HT-29 (cell line): ENCODE measurements around the gene DIAPH2. TPM values are rescaled to one million over a fixed set of nuclear protein-coding genes. Genes with fewer than 3 reads are reported as not detected.
"Not testable (repeated sequence)": the region's sequence is repeated elsewhere in the genome, so short reads cannot be mapped to it uniquely, and the experiment has no call there.

Source experiments
- DNase-seq: peaks from one replicate; pipeline ENCODE4 v3.0.0-alpha.2; 2015; ENCODE audit warnings: low spot score
- total RNA-seq: library from RNA; depleted of rRNA; stranded (reverse); fragments of >200 nt; shearing (Covaris generic); gene quantifications from 2 replicates; pipeline ENCODE4 v1.2.3, GENCODE V29; 2014

DIAPH2 gene
- total RNA-seq, 1 experiment from 2014 or later: 8.0 TPM

GRCh38 chrX:96715481-96715880, 30.8 kb downstream of the DIAPH2 start:
- DNase-seq: no peak

GRCh38 chrX:96719161-96719875, 34.7 kb downstream of the DIAPH2 start:
- DNase-seq: no peak

GRCh38 chrX:96721354-96721753, 36.7 kb downstream of the DIAPH2 start:
- DNase-seq: no peak

- no peak for DNase-seq
Observed at GRCh38 chrX:96722781-96723180, 38.1 kb downstream of the DIAPH2 start.

GRCh38 chrX:96729053-96729452, 44.4 kb downstream of the DIAPH2 start:
- no peak for DNase-seq

- DNase-seq: no peak
Observed at GRCh38 chrX:96729868-96730643, 45.4 kb downstream of the DIAPH2 start.

- DNase-seq: not testable (repeated sequence)
Observed at GRCh38 chrX:96731000-96731399, 46.4 kb downstream of the DIAPH2 start.

- no peak for DNase-seq
Observed at GRCh38 chrX:96743367-96744073, 58.9 kb downstream of the DIAPH2 start.

- DNase-seq: no peak
Observed at GRCh38 chrX:96752781-96753180, 68.1 kb downstream of the DIAPH2 start.

GRCh38 chrX:96753230-96753629, 68.6 kb downstream of the DIAPH2 start:
- no peak for DNase-seq

GRCh38 chrX:96756491-96756890, 71.8 kb downstream of the DIAPH2 start:
- no peak for DNase-seq

GRCh38 chrX:96761566-96761965, 76.9 kb downstream of the DIAPH2 start:
- no peak for DNase-seq

GRCh38 chrX:96763608-96764007, 79.0 kb downstream of the DIAPH2 start:
- no peak for DNase-seq

- DNase-seq: no peak
Observed at GRCh38 chrX:96764864-96765263, 80.2 kb downstream of the DIAPH2 start.

GRCh38 chrX:96770315-96770714, 85.7 kb downstream of the DIAPH2 start:
- peak; percentile 42 for DNase-seq

- DNase-seq: no peak
Observed at GRCh38 chrX:96771486-96771885, 86.8 kb downstream of the DIAPH2 start.

- DNase-seq: no peak
Observed at GRCh38 chrX:96774116-96774515, 89.5 kb downstream of the DIAPH2 start.

- no peak for DNase-seq
Observed at GRCh38 chrX:96776966-96777365, 92.3 kb downstream of the DIAPH2 start.

- no peak for DNase-seq
Observed at GRCh38 chrX:96791559-96791958, 106.9 kb downstream of the DIAPH2 start.

- no peak for DNase-seq
Observed at GRCh38 chrX:96792047-96792446, 107.4 kb downstream of the DIAPH2 start.

GRCh38 chrX:96798982-96799381, 114.3 kb downstream of the DIAPH2 start:
- DNase-seq: no peak

GRCh38 chrX:96807318-96807717, 122.7 kb downstream of the DIAPH2 start:
- no peak for DNase-seq
